Activated T-helper 1 cell treated with Interleukin-2 at 50 U/mL for 16 hours (primary cell): Measurements from ENCODE around the gene MICAL3.

Experiments used
- DNase-seq: peaks from one replicate; pipeline ENCODE4 v3.0.0-alpha.2; 2020; ENCODE audit warnings: low read depth

The MICAL3 gene

DNA sequence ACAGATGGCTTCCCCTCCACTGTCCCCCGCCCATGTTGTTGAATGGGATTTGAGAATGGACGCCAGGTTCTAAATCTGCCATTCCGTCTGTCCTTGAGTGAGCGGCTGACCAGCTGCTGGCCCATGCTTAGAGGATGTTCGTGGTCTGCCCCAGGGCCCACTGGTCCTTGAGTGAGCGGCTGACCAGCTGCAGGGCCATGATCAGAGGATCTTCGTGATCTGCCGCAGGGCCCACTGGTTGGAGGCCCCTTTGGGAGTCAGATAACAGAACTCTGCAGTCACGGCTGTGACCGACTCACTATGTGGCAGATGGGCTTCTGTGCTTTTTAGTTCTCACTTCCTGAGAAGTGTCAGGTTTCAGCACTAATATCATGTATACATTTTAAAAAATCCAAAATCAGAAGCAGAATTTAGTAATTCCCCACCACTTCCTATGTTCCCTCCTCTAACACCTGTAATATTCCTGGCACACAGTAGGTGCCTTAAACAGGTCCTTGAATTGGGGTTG is 54.1 kb downstream of the MICAL3 start:
- DNase-seq, result no peak

DNA sequence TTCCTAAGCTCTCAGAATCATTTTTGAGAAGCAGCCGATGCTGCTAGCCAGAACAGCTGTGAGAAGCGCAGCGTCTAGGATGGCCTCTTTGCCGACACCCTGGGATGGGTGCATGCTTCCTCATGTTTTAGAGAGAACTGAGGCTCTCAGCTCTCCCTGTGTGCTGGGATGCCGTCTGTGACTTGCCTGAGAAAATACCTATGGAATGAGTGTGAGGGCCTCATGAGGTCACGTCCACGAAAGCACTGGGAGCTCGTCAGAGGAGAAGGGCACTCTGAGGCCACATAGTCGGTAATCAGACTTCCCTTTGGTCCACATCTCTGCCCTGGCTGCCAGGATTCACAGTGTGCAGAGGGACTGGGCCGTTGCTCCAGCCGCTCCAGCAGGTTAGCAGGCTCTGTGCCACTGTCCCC is 54.7 kb downstream of the MICAL3 start:
- no peak for DNase-seq

DNA sequence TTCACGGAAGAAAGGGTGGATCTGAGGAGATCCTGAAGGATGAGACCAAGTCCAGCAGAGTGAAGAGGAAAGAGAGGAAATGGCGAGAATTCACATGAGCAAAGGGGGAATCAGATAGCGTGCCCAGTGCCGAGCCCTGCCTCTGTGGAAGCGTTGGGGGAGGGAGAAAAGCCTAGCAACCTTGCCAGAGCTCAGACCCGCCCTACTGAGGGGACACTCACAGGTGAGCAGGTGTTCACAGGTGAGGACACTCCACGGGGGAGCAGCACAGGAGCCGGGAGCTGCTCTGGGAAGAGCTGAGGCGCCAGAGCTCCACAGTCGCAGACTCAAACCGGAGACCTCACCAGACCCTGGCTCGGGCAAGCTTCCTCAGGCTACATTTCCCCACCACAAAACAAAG is 56.2 kb downstream of the MICAL3 start:
- no peak for DNase-seq

DNA sequence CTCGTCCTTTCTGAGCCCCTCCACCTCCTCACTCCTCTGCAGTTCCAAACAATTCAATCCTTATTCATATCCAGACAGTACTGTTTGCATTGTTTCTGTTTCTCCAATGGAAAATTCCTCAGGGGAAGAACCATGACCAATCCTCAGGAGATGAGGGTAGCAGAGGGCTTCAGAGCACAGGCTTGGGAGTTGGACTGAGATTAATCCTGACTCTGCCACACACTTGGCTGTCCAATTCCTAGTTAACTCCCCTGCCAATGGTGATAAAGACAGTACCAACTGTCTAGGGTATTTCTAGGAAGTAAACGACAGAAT is 58.0 kb downstream of the MICAL3 start:
- no peak for DNase-seq

DNA sequence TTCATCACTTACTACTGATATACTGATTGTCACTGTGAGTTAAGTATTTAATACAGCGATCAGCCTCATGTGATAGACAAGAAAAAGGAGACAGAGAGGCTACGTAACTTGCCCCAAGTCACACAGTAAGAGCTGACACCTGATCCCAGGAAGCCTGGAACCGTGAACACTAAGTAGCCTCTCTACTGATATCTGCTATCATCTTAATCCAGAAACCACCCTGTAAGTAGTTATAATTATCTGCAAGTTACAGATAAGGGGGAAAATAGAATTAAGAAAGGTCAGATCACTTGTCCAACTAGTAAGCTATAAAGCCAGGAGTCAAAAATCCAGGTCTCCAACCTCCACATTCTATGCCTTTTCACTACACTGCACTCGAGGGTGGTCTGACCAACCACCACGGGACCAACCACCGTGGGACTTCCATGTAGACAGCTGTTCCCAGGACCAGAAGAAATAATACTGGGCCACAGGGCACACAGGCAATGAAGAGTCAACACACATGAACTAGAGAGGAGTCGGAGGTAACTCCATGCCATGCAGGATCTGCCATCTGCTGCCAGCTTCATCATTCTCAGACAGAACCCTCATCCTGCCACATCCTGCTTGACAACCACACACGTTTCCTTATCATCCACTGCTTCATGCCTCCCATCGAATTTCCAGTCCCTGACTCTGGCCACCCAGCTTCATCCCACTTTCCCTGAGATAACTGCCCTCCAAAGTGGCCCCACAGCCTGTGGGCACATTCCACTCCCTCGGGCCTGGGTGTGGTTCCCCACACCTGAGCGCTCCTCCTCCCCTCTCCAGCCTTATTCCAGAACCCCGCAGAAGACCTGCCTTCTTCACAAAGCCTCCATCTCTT is 58.6 kb downstream of the MICAL3 start:
- no peak for DNase-seq

DNA sequence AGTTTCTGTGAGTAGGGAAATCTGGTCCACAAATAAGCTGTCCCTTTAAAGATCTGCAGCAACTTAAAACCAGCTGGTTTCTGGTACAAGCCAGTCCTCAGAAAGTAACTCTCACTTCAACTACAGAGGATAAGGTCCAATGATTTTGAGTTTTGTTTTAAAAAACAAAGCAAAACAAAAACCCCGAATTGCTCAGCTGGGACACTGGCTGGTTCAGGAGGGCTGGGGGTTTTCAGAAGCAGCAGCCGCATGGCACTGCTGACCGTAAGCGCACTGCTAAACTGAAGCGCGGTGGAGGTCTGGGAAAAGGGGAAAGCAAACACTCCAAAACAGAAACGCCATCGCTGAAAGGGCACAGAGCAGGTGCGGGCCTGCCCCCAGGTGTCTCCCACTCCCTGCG is 59.7 kb downstream of the MICAL3 start:
- DNase-seq, result no peak

DNA sequence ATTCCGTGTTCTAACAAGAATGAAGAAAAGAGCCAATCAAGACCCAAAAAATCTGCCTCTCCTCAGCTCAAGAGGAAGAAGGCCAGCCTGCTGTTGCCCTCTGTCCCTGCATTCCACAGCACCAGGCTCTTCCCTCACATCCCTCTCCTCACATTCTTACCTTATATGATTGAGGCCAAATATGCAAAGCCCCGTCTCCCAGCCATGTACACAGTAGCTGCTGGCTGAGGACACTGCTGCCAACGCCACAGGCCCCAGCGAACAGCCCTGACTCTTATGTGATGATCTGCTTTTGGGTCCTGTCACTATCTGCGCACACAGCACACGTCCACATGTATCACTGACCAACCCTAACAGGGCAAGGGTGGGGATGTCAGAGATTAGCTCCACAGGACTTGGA is 60.2 kb downstream of the MICAL3 start:
- DNase-seq, result no peak

DNA sequence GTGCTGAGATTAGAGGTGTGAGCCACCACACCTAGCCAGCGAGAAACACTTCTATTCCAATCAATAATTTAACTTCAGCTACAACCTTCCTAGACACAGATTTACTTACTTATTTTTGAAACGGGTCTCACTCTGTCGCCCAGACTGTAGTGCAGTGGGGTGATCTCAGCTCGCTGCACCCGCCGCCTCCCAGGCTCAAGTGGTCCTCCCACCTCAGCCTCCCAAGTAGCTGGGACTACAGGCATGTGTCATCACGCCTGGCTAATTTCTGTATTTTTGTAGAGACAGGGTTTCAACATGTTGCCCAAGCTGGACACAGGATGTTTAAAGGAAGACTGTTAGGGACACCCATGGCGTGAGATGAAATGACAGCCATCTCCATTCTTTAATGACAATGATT is 61.3 kb downstream of the MICAL3 start:
- no peak for DNase-seq

DNA sequence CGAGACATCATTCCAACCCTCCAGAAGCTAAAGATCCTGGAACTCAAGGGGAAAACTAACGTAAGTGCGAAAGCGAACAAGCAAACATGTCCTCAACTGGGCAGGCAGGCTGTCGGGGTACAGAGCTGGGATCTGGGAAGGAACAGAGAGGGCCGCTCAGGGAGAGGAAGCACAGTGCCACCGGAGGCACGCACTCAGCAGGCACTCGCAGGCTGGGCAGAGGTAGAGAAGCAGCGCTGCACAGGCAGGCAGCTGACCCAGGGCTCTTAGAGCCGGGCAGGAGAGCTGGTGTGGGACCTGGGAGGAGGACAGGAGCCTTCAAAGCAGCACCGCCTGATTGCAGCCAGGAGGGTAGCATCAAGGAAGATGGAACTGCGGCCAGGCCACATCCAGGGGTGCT is 62.2 kb downstream of the MICAL3 start:
- DNase-seq, result no peak

DNA sequence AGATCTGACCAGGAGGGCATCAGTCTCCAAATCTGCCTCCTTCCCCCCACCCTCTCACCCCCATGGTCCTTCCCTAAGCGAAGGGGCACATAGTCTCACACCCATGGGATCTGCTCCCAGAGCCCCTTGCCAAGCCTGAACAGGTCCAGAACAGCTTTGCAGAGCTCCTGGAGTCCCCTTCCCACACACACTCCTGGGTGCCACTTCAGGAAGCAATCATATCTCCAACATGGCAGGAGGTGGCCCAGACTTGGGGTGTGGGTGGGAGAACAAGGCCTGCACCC is 63.0 kb downstream of the MICAL3 start:
- no peak for DNase-seq

DNA sequence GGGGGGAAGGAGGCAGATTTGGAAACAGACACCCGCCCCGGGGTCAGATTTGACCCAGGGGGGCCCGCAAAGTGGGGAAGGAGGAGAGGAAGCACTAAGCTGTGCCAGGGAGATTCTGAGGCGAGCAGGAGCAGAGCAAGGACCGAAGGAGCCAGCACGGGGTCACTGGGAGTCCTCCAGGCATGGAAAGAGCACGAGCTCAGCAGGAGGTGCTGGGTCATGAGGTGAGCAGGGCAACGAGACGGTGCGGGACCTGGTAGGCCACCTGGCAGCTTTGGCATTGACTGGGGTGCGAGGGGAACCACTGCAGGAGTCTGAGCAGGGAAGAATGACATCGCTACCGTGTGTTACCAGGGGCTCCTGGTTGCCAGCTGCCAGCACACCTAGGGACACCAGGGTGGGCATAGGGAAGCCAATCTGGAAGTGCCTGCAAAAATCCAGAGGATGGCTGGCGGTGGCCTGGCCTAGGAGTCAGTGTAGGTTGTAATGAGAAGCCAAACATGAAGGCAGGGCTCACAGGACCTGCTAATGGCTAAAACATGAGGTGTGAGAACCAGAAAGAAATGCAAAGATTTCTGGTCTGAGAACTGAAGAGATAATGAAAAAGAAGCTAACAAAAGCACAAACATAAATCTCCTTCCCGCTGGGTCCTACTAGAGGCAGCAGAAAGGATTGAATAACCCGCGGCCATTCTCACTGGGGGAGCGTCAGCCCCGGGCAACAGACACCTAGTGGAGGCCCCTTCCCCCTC is 63.5 kb downstream of the MICAL3 start:
- DNase-seq, result no peak

DNA sequence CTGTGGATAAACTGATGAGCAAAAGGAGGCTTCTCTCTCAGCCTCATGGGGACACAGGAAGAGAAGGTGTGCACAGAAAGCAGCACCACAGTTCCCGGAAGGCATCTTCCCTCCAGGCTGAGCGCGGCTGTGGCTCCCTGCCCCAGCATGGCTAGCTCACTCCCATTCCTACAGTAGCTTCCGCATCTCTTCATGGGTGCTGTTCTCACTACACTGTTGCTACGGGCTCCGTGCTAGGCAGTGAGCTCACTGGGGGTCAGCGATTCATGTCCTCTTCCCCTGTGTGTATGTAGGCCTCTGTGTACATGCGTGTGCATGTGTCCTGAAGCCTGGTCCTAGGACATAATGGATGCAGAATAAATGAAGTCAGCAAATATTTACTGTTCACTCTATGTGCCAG is 64.3 kb downstream of the MICAL3 start:
- DNase-seq, result no peak

DNA sequence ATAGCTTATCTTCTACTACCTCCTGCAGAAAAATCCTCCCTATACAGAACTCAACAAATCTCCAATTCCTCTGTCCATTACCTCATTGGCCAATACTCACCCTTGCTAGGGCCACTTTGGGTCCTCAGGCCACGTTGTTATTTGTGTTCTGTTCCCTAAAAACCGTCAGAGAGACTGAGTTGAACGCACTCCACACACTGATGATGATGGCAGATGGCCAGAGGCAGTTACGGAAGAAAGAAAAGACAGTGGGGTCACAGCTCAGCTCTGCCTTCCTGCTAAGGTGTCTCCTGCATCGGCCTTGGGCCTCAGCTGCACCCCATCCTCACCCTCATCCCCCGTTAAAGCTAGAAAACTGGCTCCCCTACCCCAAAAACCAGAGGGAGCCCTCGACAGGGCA is 66.2 kb downstream of the MICAL3 start:
- DNase-seq, result no peak

DNA sequence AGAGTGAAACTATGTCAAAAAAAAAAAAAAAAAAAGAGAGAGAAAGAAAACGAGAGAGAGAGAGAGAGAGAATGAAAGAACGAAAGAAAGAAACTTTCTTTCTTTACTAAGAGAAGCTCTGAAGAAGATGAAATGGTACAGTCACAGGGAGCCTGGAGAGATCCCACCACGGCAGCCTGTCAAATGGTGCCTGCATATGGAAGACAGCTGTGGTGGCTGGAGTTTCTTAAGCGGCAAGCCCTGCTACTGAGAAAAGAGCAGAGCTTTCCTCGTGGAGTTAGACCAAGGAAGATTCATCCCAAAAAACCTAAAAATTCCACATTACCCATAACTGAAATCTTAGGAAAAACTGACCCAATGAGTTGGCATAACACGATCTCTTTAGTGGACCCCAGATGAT is 66.7 kb downstream of the MICAL3 start:
- no peak for DNase-seq

DNA sequence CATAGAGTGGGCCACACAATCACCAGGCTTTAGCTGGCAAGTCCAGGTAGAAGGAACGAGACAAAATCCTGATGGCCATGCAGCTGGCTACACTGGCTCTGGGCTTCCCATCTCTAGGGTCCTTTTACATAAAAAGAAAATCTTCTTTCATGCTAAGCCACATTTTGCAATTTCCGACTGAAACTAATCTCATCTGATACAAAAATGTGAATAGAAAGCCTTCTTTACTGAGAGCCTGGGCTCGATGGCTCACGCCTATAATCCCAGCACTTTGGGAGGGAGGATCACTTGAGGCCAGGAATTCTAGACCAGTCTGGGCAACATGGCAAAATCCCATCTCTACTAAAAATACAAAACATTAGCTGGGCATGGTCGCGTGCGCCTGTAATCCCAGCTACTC is 67.2 kb downstream of the MICAL3 start:
- DNase-seq, result no peak

DNA sequence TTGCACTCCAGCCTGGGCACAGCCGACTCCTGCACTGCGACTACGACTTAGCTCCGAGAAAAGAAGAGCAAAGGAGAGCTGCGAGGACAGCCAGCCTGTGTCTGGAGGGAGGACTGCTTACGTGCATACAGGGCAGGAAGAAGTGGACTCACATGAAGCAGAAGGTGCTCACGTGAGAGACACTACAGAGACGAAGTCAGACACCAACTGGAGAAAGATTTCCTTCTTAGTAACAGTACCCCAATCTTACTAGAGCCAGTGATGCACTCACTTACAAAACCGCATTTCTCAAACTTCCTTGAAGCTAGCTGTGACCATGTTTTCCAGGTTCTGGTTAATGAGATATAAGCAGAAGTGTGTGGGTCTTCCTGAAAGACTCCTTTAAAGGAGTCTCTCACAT is 67.7 kb downstream of the MICAL3 start:
- DNase-seq, result no peak

DNA sequence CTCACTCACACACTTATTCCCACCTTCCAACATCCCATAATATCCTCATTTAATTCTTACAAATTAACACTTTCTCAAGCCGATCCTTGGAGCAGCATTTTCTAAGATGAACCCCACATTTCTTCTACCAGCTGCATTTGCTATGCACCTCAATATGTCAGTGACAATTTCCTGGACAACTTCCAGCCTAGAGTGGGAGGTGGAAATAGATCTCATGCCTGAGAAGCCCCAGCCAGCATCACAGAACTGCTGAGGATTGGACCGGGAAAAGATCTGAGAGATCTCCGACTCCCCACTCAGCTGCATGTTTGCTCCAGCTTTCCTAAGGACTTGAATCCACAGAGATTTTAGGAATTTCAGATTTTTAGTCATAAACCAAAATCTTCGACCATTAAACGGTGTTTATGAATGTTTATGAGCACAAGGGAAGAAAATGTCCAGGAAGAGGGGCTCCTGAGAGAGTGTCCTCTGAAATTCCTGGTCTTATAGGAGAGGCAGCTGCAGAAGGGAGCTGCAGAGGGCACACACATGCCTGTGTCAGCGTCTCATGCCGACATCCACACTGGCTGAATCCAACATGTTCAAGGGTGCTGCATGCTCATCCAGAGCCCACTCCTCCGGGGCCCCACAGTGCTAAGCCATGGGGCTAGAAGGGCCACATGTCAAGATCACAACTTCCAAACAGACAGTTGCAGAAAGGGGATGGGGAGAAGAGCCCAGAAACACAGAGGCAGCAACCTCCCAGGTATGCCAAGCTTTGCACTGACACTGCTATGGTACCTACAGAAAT is 68.6 kb downstream of the MICAL3 start:
- DNase-seq, result no peak

DNA sequence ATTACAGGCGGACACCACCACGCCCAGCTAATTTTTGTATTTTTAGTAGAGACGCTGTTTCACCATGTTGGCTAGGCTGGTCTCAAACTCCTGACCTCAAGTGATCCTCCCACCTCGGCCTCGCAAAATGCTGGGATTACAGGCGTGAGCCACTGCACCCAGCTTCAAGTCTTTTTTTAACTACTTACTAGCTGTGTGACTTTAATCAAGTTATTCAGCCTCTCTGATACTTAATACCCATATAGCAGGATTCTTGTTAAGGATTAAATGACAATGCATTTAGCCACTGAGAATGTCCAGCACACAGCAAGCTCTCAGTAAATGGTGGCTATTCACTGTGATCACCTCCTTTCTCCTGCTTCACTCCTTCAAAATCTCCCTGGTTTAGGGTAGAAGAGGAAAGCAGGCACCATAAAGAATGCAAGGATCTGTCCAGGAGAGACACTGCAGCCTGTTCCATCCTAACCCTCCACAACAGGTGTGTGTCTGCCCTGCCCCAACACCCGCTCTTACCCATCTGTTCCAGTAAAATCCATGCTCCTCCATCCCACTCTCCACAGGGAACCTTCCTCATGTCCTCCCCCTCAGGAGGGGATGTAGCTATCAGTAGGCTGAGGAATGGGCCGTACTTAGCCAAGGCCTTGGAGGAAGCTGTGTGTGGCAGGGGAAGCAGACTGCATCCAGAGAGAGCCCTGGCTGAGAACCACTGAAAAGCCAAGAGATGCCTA is 69.3 kb downstream of the MICAL3 start:
- DNase-seq, result no peak

DNA sequence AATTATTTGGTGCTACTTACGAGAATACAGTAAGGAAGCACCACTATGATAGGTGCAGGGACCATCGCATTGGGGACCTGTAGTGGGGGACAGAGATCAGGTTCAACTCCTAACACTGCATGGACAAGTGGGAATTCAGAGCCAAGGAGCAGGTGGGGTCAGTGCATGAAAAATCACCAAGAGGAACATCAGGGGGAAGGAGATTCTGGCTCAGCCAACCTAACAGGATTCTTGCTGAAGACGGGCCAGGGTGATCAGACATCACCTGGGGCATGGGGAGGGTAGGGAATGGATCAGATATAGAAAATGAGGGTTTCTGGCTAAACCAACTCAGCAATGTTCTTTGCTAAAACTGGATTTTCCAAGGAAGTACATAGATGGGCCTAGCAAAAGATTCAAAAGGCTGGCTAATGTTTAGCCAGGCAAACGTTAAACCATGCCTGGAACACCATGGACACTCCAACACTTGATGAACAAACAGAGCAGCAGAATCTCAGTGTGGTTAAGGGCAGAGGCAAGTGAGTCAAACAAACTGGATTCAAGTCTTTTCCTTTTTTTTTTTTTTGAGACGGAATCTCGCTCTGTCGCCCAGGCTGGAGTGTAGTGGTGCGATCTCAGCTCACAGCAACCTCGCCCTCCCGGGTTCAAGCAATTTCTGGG is 70.0 kb downstream of the MICAL3 start:
- no peak for DNase-seq

DNA sequence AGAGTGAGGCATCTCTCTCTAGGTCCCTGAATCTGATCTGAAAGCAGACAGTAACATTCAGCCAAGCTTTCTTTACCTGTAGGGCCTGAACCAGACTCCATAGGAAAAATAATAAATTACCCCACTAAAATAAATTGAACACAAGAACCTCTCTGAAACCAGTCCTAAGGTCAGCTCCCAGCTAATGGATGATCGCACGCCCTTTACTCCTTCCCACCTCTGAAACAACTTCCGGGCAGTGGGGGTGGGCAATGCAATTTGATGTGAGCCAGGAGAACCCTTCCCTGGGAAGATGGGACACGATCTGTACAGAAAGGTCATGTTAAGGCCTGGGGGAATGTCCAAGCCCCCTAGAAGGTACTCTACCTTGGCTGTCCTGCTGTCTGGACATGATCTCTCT is 71.2 kb downstream of the MICAL3 start:
- no peak for DNase-seq

DNA sequence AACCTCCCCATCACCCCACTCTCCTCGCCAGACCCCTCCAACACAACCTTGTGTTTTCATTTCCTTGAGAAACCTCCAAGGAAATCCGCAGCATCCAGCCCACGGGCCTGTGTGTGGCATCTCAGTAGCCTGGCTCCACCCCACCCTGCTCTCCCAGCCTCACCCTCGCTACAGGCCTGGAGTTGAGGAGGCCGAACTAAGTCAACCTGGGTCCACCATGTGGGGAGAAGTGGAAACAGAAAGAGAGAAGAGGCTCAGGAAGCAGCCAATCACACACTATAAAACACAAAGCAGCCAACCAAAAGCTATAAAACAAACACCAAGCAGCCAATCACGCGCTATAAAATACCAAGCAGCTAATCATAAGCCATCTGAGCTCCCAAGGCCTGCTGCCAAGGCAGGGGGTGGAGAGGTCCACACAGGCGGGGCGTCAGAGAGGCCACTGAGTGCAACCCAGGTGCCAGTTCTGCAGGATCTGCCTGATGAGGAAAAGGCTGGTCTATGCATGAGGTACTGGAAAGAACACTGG is 72.0 kb downstream of the MICAL3 start:
- DNase-seq, result no peak

DNA sequence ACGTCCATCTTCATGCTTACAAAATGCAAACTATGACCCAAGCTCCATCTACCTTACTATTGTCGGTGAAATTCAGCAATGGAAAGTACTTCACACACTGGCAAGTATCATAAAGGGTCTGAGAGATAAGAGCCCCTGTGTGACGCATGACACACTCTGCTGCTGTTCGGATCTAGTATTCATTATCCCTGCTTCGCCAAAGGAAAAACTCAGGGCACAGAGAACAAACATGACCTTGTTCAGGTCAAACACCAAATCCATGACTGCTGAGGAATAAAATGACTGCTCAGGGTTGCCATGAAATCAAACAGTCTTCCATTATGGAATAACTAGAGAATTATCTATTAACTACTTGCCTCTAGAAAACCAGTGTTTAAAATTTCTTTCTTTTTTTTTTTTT is 73.0 kb downstream of the MICAL3 start:
- no peak for DNase-seq
